NCI-H2081 treated with DMSO at 0.1 percent for 48 hours (cell line): ENCODE results near the gene PLCE1.

Experiments
- DNase-seq: peaks from one replicate; lab custom pipeline; 2025; lab: John Stamatoyannopoulos, UW

PLCE1 gene

GRCh38 chr10:94024407-94024806, 30.7 kb downstream of the PLCE1 start:
- no peak for DNase-seq

DNA sequence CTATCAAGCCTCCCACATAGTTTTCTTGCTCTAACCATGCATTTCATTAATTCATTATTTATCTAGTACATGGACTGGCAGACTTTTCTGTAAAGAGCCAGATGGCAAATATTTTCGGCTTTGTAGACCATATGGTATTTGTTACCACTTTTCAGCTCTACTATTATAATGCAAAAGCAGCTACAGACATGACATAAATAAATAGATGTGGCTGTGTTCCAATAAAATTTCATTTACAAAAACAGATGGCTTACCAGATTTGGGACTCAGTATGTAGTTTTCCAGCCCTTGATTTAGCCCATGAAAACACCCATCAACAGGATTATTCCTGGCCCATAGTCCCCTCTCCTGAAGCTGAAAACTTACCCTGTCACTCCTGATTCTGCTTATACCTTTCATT, 32.1 kb downstream of the PLCE1 start:
- DNase-seq = no peak

GRCh38 chr10:94027197-94027596, 33.5 kb downstream of the PLCE1 start:
- DNase-seq = no peak

DNA sequence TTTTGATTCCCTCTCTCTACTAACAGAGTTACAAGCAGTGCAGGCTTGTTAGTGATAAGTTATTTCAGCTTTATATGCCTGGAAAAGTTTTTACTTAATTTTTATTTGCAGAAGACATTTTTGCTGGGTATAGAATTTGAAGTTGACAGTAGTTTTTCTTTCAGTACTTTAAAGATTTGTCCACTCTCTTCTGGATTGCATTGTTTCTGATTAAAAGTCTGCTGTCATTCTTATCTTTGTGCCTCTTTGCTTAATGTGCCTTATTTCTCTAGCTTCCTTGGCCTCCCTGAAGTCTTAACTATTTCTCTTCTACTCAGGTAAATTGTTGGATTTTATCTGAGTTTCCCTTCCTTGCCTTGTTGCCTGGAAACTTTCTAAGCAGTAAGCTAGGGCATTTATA, 36.2 kb downstream of the PLCE1 start:
- no peak for DNase-seq

- no peak for DNase-seq
Observed at GRCh38 chr10:94035982-94036765, 42.4 kb downstream of the PLCE1 start.

DNA sequence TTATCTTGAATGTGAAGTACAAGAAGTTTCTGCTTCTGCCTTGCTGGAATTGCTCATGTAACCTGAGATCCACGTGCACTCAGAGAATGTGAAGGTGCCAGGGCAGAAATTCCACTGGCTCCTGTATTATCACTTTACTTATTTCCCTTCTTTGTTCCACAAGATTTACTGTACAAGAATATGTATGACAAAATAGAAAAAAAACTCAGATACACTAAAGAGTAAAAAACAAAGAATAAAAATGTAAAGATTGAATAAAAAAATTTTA, 43.0 kb downstream of the PLCE1 start:
- no peak for DNase-seq

- DNase-seq = no peak
Observed at GRCh38 chr10:94037286-94037685, 43.6 kb downstream of the PLCE1 start.

DNA sequence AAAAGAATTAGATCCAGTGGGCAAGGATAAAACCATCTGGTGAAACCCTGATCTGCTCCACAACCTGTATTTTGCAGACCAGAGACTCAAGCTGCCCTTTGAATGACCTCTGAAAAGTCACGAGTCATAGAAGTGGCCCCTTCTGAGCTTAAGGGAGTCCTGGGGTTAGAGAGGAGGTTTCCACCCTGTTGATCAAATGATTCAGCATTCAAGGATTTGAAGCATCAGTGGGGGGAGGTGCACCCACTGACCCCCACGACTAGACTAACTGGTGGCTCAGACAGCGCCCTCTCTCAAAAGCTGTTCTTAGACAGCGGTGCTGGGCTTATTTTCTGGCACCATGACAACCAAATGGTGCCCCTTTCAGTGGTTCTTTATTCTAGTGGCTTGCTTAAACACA, 44.3 kb downstream of the PLCE1 start:
- no peak for DNase-seq

GRCh38 chr10:94041206-94041605, 47.5 kb downstream of the PLCE1 start:
- no peak for DNase-seq

- no peak for DNase-seq
Observed at GRCh38 chr10:94042001-94042833, 48.5 kb downstream of the PLCE1 start.

DNA sequence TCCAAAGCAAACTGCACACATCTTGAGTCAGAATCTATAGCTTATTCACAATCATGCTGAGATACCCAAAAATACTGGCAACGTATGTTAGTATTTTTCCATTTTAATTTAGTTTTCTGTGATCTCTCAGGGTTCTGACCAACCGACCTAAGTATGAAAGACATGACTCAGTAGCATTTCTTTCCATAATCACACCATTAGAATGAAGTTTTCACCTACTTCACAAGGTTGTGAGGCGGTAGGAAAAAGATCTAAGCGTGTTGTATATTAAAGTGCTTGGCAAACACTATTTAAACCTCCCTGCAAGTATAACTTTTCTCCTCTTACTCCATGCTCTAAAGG, 49.1 kb downstream of the PLCE1 start:
- DNase-seq = no peak
